D721Med (cell line): ENCODE measurements around the gene FYB1.

Experiments used
- DNase-seq: peaks from one replicate; pipeline ENCODE4 v3.0.0; 2011; ENCODE audit warnings: low spot score; ENCODE audit not compliant: insufficient read length
- FAIRE-seq: peaks from 2 replicates; lab custom pipeline; 2011; peaks lifted over from hg19 to GRCh38; lab: Jason Lieb, UNC
- CTCF ChIP-seq: IDR thresholded peaks from 2 replicates; pipeline ENCODE4 v1.5.1; 2012; ENCODE audit warnings: mild to moderate bottlenecking, control low read depth; ENCODE audit not compliant: insufficient read depth; ENCODE audit errors: missing control alignments

FYB1 gene

GRCh38 chr5:39220280-39221030 lies 1.1 kb upstream of the FYB1 start:
- FAIRE-seq = no peak
- no peak for TF ChIP-seq CTCF
- no peak for DNase-seq

GRCh38 chr5:39218482-39219402 lies 621 bp downstream of the FYB1 start:
- DNase-seq (no peak), FAIRE-seq (no peak)
- no peak for TF ChIP-seq CTCF

GRCh38 chr5:39217365-39218281 lies 1.7 kb downstream of the FYB1 start:
- TF ChIP-seq CTCF = peak; percentile 97
- FAIRE-seq = no peak

GRCh38 chr5:39216631-39217030 lies 2.7 kb downstream of the FYB1 start:
- FAIRE-seq (no peak), DNase-seq (no peak)

More at GRCh38 chr5:39217365-39218281, 1.7 kb downstream of the FYB1 start:
- DNase-seq = no peak

GRCh38 chr5:39215857-39216256 lies 3.5 kb downstream of the FYB1 start:
- FAIRE-seq (no peak), DNase-seq (no peak)
- TF ChIP-seq CTCF = no peak

More at GRCh38 chr5:39216631-39217030, 2.7 kb downstream of the FYB1 start:
- no peak for TF ChIP-seq CTCF

- FAIRE-seq (no peak), DNase-seq (no peak)
- no peak for TF ChIP-seq CTCF
These were observed 4.3 kb downstream of the FYB1 start for GRCh38 chr5:39214912-39215709.
